NT2/D1 (cell line): ENCODE data around the gene ADD3.

ENCODE experiments used
- SUZ12 ChIP-seq: IDR thresholded peaks from 2 replicates; pipeline ENCODE4 v1.6.1; 2011; ENCODE audit not compliant: insufficient read length, insufficient read depth; ENCODE audit errors: extremely low read depth
- YY1 ChIP-seq: IDR thresholded peaks from 2 replicates; pipeline ENCODE4 v1.6.1; 2011; ENCODE audit not compliant: insufficient read length, insufficient read depth
- ZNF274 ChIP-seq: IDR thresholded peaks from 2 replicates; pipeline ENCODE4 v1.6.1; 2011; ENCODE audit warnings: mild to moderate bottlenecking, low read depth, low read length

- TF ChIP-seq ZNF274 (no peak), SUZ12 (no peak), YY1 (no peak)
These were observed 157.5 kb downstream of the ADD3 start for GRCh38 chr10:110165239-110165638.
